ENCODE data around the gene TESK2. TPM values are rescaled to one million over a fixed set of nuclear protein-coding genes. Genes with fewer than 3 reads are reported as not detected.

Gene TESK2
- total and polyA plus RNA-seq, 2 of the 13 experiments (the other 11 are each of a cell fraction or from before 2014, with no cell fraction given) = 5.5 to 9.6 TPM

GRCh38 chr1:45522324-45523104 is 31.6 kb upstream of the TESK2 start (continued):
- TF ChIP-seq POLR2A (IDR thresholded peaks at IDR 0.05; ENCODE audit: insufficient read depth in 1 of 2, low read depth in 2 of 2, low read length in 2 of 2) (peak in 1 of 2 experiments; percentile 59; a peak in 2 of 4 replicates), ZNF143 (CRISPR knock-in tag; IDR thresholded peaks at IDR 0.05) (no peak), ATF4 (CRISPR knock-in tag; IDR thresholded peaks at IDR 0.05) (0 out of 4 replicates have a peak, but pooled peaks of 1 of the 2 experiments have one; percentile 12), REPIN1 (CRISPR knock-in tag; IDR thresholded peaks at IDR 0.05; ENCODE audit: borderline replicate concordance, low read depth) (no peak), KAT2B (IDR thresholded peaks at IDR 0.05; ENCODE audit: borderline replicate concordance, low read depth, low read length) (no peak), NFE2L1 (CRISPR knock-in tag; IDR thresholded peaks at IDR 0.05; ENCODE audit: borderline replicate concordance) (no peak), ARID4A (CRISPR knock-in tag; IDR thresholded peaks at IDR 0.05; ENCODE audit: borderline replicate concordance) (no peak), ZBTB43 (CRISPR knock-in tag; conservative IDR thresholded peaks at IDR 0.05) (no peak), ZSCAN25 (CRISPR knock-in tag; IDR thresholded peaks at IDR 0.05) (0 out of 2 replicates have a peak, but pooled peaks have one; percentile 2), ESRRA (CRISPR knock-in tag; IDR thresholded peaks at IDR 0.05; ENCODE audit: low read depth) (no peak), ZNF570 (CRISPR knock-in tag; IDR thresholded peaks at IDR 0.05; ENCODE audit: borderline replicate concordance) (no peak), GLMP (CRISPR knock-in tag; IDR thresholded peaks at IDR 0.05; ENCODE audit: borderline replicate concordance) (no peak), CHCHD3 (CRISPR knock-in tag; IDR thresholded peaks at IDR 0.05) (no peak), ZNF329 (CRISPR knock-in tag; IDR thresholded peaks at IDR 0.05; ENCODE audit: low read depth) (no peak), AGO1 (IDR thresholded peaks at IDR 0.05; ENCODE audit: low read depth, low read length, poor library complexity, severe bottlenecking) (no peak), ZNF33B (CRISPR knock-in tag; IDR thresholded peaks at IDR 0.05) (no peak), ZNF547 (CRISPR knock-in tag; IDR thresholded peaks at IDR 0.05) (no peak), ZNF710 (CRISPR knock-in tag; IDR thresholded peaks at IDR 0.05; ENCODE audit: borderline replicate concordance) (no peak), ZNF296 (CRISPR knock-in tag; conservative IDR thresholded peaks at IDR 0.05) (no peak)
